SK-N-SH (cell line): ENCODE data around the gene TMED6. TPM values are rescaled to one million over a fixed set of nuclear protein-coding genes. Genes with fewer than 3 reads are reported as not detected.

Experiments used
- CTCF ChIA-PET: fragments of 300-600, 350-600 bp; formaldehyde crosslinking; extraction: SDS; loops from one replicate; lab custom pipeline; 2021; lab: Yijun Ruan, JAX
- POLR2A ChIA-PET: fragments of 350-600 bp; sonication (Branson Sonifier 250); formaldehyde crosslinking; extraction: SDS; loops from one replicate; lab custom pipeline; 2020; ENCODE audit warnings: antibody characterized with exemption, inconsistent platforms; lab: Yijun Ruan, JAX
- DNase-seq: peaks from one replicate; pipeline ENCODE4 v3.0.0; 2012
- H2AFZ ChIP-seq: fragments of 200-600 bp; sonication (generic); 2 replicates; pipeline ENCODE4 v1.8.1; 2016; ENCODE audit warnings: antibody characterized with exemption, mild to moderate bottlenecking, low read depth
- H3F3A ChIP-seq: fragments of 200-600 bp; sonication (generic); replicated peaks from 2 replicates; pipeline ENCODE3; 2016; ENCODE audit warnings: antibody characterized with exemption, mild to moderate bottlenecking; ENCODE audit not compliant: insufficient read depth
- H3K27ac ChIP-seq, 2 experiments: fragments of 200-500 bp in 1 of 2; fragments of 200-600 bp in 1 of 2; sonication (Bioruptor generic) in 1 of 2; sonication (generic), shearing (Covaris generic) in 1 of 2; 2 replicates each; pipeline versions ENCODE4 v1.5.1 to v1.6.1; 2014 to 2016; ENCODE audit warnings: low read depth in 2 of 2, inconsistent platforms in 1 of 2, low read length in 1 of 2, mild to moderate bottlenecking in 1 of 2, mixed read lengths in 1 of 2
- H3K27me3 ChIP-seq: fragments of 200-600 bp; sonication (generic), shearing (Covaris generic); 2 replicates; pipeline ENCODE4 v1.6.1; 2016; ENCODE audit warnings: mixed run types; ENCODE audit not compliant: insufficient read depth
- H3K36me3 ChIP-seq, 2 experiments: fragments of 200-500 bp in 1 of 2; fragments of 200-600 bp in 1 of 2; sonication (Bioruptor generic) in 1 of 2; sonication (generic) in 1 of 2; replicated peaks in 1 of 2; 2 replicates each; pipeline versions ENCODE3 to v1.5.1; 2014 to 2016; ENCODE audit warnings: low read length in 1 of 2, mild to moderate bottlenecking in 1 of 2; ENCODE audit not compliant: insufficient read depth in 2 of 2, control insufficient read depth in 1 of 2
- H3K4me1 ChIP-seq, 2 experiments: fragments of 200-500 bp in 1 of 2; fragments of 200-600 bp in 1 of 2; sonication (Bioruptor generic) in 1 of 2; sonication (generic), shearing (Covaris generic) in 1 of 2; 2 replicates each; pipeline versions ENCODE4 v1.5.1 to v1.6.1; 2014 to 2016; ENCODE audit warnings: low read depth in 1 of 2, low read length in 1 of 2, mixed run types in 1 of 2; ENCODE audit not compliant: insufficient read depth in 2 of 2, control insufficient read depth in 1 of 2
- H3K4me2 ChIP-seq: fragments of 200-600 bp; sonication (generic), shearing (Covaris generic); 2 replicates; pipeline ENCODE4 v1.6.1; 2017; ENCODE audit warnings: mixed run types
- H3K4me3 ChIP-seq, 2 experiments: fragments of 200-500 bp in 1 of 2; fragments of 200-600 bp in 1 of 2; sonication (Bioruptor generic) in 1 of 2; sonication (generic), shearing (Covaris generic) in 1 of 2; 2 replicates each; pipeline versions ENCODE4 v1.5.1 to v1.8.1; 2014 to 2016; ENCODE audit warnings: low read depth in 2 of 2, inconsistent platforms in 1 of 2, low read length in 1 of 2, mild to moderate bottlenecking in 1 of 2, mixed read lengths in 1 of 2, moderate library complexity in 1 of 2
- H3K79me2 ChIP-seq: fragments of 200-600 bp; sonication (generic); 2 replicates; pipeline ENCODE4 v1.8.1; 2017; ENCODE audit warnings: mild to moderate bottlenecking; ENCODE audit not compliant: insufficient read depth
- H3K9ac ChIP-seq: fragments of 200-600 bp; sonication (generic); 2 replicates; pipeline ENCODE4 v1.6.1; 2017; ENCODE audit warnings: mixed run types
- H3K9me2 ChIP-seq: fragments of 200-600 bp; sonication (generic); 2 replicates; pipeline ENCODE4 v1.6.1; 2017; ENCODE audit warnings: mixed run types
- H3K9me3 ChIP-seq: fragments of 200-600 bp; sonication (generic); 2 replicates; pipeline ENCODE4 v1.6.1; 2017; ENCODE audit warnings: mixed run types, mild to moderate bottlenecking, moderate library complexity
- H4K20me1 ChIP-seq: fragments of 200-600 bp; sonication (generic); 2 replicates; pipeline ENCODE4 v1.6.1; 2017; ENCODE audit warnings: mild to moderate bottlenecking, mixed run types; ENCODE audit not compliant: insufficient read depth
- EP300 ChIP-seq, 2 experiments: IDR thresholded peaks; 2 replicates each; pipeline versions ENCODE4 v1.4.0 to v1.6.1; 2012; ENCODE audit warnings: borderline replicate concordance in 1 of 2, low read depth in 1 of 2, low read length in 1 of 2
- EZH2phosphoT487 ChIP-seq: fragments of 200-600 bp; sonication (generic); IDR thresholded peaks from 2 replicates; pipeline ENCODE4 v1.6.1; 2017; ENCODE audit warnings: low read depth, mixed run types, mild to moderate bottlenecking, antibody characterized with exemption, moderate library complexity, borderline replicate concordance
- FOSL2 ChIP-seq: IDR thresholded peaks from 2 replicates; pipeline ENCODE4 v1.4.0; 2012; ENCODE audit warnings: low read depth, mild to moderate bottlenecking, moderate library complexity, borderline replicate concordance
- FOXJ3 ChIP-seq: sonication (generic); formaldehyde crosslinking; IDR thresholded peaks from 2 replicates; pipeline ENCODE4 v1.5.1; 2020; ENCODE audit warnings: mild to moderate bottlenecking, missing genetic modification reagents
- MAX ChIP-seq: IDR thresholded peaks from 2 replicates; pipeline ENCODE4 v1.4.0; 2012; ENCODE audit warnings: low read depth
- MEF2A ChIP-seq: IDR thresholded peaks from 2 replicates; pipeline ENCODE4 v1.4.0; 2012; ENCODE audit warnings: low read depth, borderline replicate concordance
- NFIC ChIP-seq: IDR thresholded peaks from 2 replicates; pipeline ENCODE4 v1.4.0; 2012; ENCODE audit warnings: borderline replicate concordance
- POLR2AphosphoS5 ChIP-seq: IDR thresholded peaks from 2 replicates; pipeline ENCODE4 v1.6.1; 2012; ENCODE audit warnings: low read depth, low read length
- RCOR1 ChIP-seq: fragments of 150-350 bp; IDR thresholded peaks from 2 replicates; pipeline ENCODE4 v1.6.1; 2017; ENCODE audit warnings: antibody characterized with exemption, low read length
- RFX5 ChIP-seq: IDR thresholded peaks from 2 replicates; pipeline ENCODE4 v1.6.1; 2012; ENCODE audit warnings: mild to moderate bottlenecking, improper control_type of control experiment, low read length
- RXRA ChIP-seq: IDR thresholded peaks from 2 replicates; pipeline ENCODE4 v1.4.0; 2012; ENCODE audit warnings: low read depth, mild to moderate bottlenecking, borderline replicate concordance
- TAF1 ChIP-seq: IDR thresholded peaks from 2 replicates; pipeline ENCODE4 v1.6.1; 2012; ENCODE audit warnings: low read depth, mild to moderate bottlenecking, low read length, moderate library complexity, borderline replicate concordance
- TCF12 ChIP-seq: IDR thresholded peaks from 2 replicates; pipeline ENCODE4 v1.4.0; 2012
- TEAD4 ChIP-seq: IDR thresholded peaks from 2 replicates; pipeline ENCODE4 v1.4.0; 2012; ENCODE audit warnings: mild to moderate bottlenecking, borderline replicate concordance; ENCODE audit not compliant: insufficient read depth
- ZBTB33 ChIP-seq: IDR thresholded peaks from 2 replicates; pipeline ENCODE4 v1.4.0; 2012; ENCODE audit warnings: low read depth, borderline replicate concordance
- WGBS: methylation state at CpG from one replicate; pipeline ENCODE4 v1.1.6; 2017; ENCODE audit warnings: low lambda C conversion rate; 5-methylcytosine and 5-hydroxymethylcytosine counted together
- polyA plus RNA-seq, 3 experiments: library from polyadenylated mRNA; depleted of rRNA; stranded (reverse); fragments of >200 nt; gene quantifications; 2 replicates each; pipeline ENCODE4 v1.2.3, GENCODE V29; 2012
- TF ChIP-seq, protein P1 (sequence below): IDR thresholded peaks from 2 replicates; pipeline ENCODE4 v1.6.1; 2012; ENCODE audit warnings: mild to moderate bottlenecking, low read depth, low read length, moderate library complexity
- TF ChIP-seq, protein P2 (sequence below): fragments of 150-350 bp; IDR thresholded peaks from 2 replicates; pipeline ENCODE4 v1.6.1; 2017; ENCODE audit warnings: antibody characterized with exemption, low read length, low read depth, borderline replicate concordance

TMED6 gene
- polyA plus RNA-seq, 1 of the 3 experiments (the other 2 are of a cell fraction) = not detected

DNA sequence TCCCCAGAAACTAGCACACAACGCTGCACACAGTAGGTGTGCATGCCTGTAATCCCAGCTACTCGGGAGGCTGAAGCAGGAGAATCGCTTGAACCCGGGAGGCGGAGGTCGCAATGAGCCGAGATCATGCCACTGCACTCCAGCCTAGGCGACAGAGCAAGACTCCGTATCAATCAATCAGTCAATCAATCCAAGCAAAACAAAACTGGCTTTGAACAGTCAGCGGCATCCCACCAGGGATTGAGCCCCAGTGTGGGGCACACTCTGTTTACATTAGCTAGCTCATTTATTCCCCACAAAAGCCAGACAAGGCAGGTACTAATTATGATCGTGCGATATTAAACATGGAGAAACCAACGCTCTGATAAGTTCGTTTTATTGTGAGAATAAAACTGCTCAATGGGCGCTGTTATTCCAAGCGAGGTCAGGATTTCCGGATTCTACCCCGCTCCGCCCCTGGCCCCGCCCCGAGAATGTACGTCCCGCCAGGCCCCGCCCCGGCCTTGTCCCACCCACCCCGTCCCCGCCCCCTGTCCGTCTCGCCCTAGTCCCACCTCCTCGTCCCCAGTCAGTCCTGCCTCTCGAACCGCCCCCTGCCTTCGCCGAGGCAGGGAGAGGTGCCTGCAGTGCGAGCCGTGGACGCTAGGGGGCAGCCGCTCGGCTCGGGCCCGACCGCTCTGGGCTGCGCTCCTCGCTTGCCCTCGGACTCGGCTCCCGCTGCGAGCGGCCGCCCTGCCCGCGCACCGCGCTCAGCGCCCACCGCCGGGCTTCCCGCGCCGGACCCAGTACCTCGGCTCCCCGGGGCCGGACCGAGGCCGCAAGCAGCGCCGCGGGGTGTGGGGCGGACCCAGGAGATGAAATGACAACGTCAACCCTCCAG is 40.7 kb downstream of the TMED6 start, which contains the start of gene VPS4A (continued):
- TF ChIP-seq, protein P1, sequence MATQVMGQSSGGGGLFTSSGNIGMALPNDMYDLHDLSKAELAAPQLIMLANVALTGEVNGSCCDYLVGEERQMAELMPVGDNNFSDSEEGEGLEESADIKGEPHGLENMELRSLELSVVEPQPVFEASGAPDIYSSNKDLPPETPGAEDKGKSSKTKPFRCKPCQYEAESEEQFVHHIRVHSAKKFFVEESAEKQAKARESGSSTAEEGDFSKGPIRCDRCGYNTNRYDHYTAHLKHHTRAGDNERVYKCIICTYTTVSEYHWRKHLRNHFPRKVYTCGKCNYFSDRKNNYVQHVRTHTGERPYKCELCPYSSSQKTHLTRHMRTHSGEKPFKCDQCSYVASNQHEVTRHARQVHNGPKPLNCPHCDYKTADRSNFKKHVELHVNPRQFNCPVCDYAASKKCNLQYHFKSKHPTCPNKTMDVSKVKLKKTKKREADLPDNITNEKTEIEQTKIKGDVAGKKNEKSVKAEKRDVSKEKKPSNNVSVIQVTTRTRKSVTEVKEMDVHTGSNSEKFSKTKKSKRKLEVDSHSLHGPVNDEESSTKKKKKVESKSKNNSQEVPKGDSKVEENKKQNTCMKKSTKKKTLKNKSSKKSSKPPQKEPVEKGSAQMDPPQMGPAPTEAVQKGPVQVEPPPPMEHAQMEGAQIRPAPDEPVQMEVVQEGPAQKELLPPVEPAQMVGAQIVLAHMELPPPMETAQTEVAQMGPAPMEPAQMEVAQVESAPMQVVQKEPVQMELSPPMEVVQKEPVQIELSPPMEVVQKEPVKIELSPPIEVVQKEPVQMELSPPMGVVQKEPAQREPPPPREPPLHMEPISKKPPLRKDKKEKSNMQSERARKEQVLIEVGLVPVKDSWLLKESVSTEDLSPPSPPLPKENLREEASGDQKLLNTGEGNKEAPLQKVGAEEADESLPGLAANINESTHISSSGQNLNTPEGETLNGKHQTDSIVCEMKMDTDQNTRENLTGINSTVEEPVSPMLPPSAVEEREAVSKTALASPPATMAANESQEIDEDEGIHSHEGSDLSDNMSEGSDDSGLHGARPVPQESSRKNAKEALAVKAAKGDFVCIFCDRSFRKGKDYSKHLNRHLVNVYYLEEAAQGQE = 0 out of 2 replicates have a peak, but pooled peaks have one; percentile 41
- TF ChIP-seq, protein P2, sequence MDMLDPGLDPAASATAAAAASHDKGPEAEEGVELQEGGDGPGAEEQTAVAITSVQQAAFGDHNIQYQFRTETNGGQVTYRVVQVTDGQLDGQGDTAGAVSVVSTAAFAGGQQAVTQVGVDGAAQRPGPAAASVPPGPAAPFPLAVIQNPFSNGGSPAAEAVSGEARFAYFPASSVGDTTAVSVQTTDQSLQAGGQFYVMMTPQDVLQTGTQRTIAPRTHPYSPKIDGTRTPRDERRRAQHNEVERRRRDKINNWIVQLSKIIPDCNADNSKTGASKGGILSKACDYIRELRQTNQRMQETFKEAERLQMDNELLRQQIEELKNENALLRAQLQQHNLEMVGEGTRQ = no peak
- TF ChIP-seq FOXJ3 (no peak), RFX5 (no peak), RXRA (no peak), FOSL2 (no peak), TCF12 (no peak)

DNA sequence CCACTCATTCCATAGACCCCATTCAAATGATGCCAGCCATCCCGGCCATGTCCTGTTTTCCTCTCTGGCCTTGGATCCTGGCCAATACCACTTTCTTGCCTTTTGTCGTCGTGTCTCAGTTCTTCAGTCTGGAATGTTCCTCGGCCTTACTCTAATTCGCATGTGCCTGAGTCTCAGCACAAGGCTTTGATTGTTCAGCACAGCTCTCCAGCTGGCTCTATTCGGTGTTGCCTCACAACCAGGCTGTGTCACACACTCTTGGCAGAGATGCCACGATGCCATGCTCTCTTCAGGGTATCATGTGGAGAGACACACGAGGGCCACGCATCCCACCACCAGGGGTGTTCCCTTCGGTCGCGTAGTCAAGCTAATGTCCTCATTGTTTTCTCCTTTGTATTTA is 42.3 kb downstream of the TMED6 start:
- no peak overlapping the region for H3K4me2 ChIP-seq
- no peaks in the 10 kb centered on the region for H3K9me3 ChIP-seq
- peaks cover 6 to 16% of the 10 kb centered on the region in 2 experiments for H3K36me3 ChIP-seq
- peaks cover 5% of the 10 kb centered on the region; the same call in 1 of the 2 replicates for H4K20me1 ChIP-seq
- ChIA-PET POLR2A (no interaction called here), CTCF (no interaction called here)
- no peak overlapping the region for H3K4me3 ChIP-seq
- no peaks in the 10 kb centered on the region for H3K9me2 ChIP-seq
- H3K4me1 ChIP-seq = peaks cover 0 to 5% of the 10 kb centered on the region in 2 experiments; a peak in 1 of 4 replicates
- peaks cover 29% of the 10 kb centered on the region for H3K79me2 ChIP-seq
- H3F3A ChIP-seq = peaks cover 23% of the 10 kb centered on the region
- no peak overlapping the region for H3K27ac ChIP-seq
- H3K9ac ChIP-seq = no peak overlapping the region
- no peaks in the 10 kb centered on the region for H3K27me3 ChIP-seq
- H2AFZ ChIP-seq = no peak overlapping the region
- 95% methylated on average over 12 of the region's 12 CpGs for WGBS
- no peak for DNase-seq
- no peak for TF ChIP-seq POLR2AphosphoS5
- TF ChIP-seq MEF2A = no peak
- no peak for TF ChIP-seq TAF1
- TF ChIP-seq NFIC = no peak
- TF ChIP-seq TCF12 = no peak
- no peak for TF ChIP-seq FOSL2
- TF ChIP-seq TEAD4 = no peak
- TF ChIP-seq ZBTB33 = no peak
- TF ChIP-seq RCOR1 = no peak
- TF ChIP-seq EP300 (IDR thresholded peaks at IDR 0.05; ENCODE audit: borderline replicate concordance in 1 of 2, low read depth in 1 of 2, low read length in 1 of 2) = no peak
- TF ChIP-seq EZH2phosphoT487 = no peak
- no peak for TF ChIP-seq FOXJ3
- TF ChIP-seq, protein P1 = no peak
- no peak for TF ChIP-seq MAX
